ENCODE data around the gene DPH6. TPM values are rescaled to one million over a fixed set of nuclear protein-coding genes. Genes with fewer than 3 reads are reported as not detected.
"Not testable (repeated sequence)": the region's sequence is repeated elsewhere in the genome, so short reads cannot be mapped to it uniquely, and the experiment has no call there.

Gene DPH6, protein sequence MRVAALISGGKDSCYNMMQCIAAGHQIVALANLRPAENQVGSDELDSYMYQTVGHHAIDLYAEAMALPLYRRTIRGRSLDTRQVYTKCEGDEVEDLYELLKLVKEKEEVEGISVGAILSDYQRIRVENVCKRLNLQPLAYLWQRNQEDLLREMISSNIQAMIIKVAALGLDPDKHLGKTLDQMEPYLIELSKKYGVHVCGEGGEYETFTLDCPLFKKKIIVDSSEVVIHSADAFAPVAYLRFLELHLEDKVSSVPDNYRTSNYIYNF
- total RNA-seq, result 18.0 TPM

DNA sequence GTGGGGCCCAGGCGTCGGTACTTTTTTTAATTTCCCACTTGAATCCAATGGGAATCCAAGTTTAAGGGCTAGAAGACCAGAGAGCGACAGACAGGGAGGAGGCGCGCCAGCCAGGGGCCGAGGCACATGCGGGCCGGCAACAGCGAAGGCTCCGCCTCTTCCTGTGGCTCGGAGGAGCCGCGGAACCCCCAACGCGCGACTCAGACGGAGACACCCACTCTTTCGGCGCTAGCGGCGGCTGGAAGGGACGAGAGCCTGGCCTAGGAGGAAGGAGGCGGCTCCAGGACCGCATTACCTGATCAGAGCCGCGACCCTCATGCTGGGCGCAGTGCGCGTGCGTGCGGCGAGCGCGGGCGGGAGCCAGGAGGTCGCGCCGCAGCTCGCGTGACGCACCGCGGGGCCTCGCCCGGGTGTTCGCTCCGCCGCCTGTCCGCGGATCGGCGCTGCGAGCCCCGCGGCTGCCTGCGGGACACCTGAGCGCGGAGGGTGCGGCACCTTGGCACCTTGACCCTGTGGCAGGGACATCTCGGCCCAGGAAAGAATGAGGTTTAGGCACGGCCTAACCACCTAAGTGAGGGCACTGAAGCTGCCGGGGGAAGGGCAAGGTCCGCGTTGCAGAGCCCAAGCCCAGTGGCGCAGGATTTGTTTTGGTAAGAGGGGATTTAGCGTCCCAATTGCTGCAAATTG, at the start of gene DPH6:
TSS of gene DPH6 (minus strand) at position 342 of the 687 bp plus-strand sequence. CDS start at position 318, 24 bp downstream.
- DNase-seq, result peak; percentile 91

DNA sequence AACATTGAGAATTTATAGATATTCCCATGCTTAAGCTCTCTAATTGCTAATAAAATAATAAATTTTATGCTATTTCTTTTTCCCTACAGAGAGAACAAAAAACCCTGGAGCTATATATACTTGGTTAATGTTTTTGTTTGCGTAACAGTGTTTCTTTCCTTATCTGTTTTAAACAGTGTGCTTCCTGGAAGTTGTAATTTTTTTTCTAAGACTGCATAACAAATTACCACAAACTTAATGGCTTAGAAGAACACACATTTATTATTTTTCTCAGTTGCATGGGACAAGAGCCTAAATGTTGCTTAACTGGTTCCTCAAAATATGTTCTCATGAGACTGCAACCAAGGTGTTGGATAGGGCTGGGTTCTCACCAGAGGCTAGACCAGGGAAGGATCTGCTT, 49.7 kb upstream of the DPH6 start:
- no peak for DNase-seq

DNA sequence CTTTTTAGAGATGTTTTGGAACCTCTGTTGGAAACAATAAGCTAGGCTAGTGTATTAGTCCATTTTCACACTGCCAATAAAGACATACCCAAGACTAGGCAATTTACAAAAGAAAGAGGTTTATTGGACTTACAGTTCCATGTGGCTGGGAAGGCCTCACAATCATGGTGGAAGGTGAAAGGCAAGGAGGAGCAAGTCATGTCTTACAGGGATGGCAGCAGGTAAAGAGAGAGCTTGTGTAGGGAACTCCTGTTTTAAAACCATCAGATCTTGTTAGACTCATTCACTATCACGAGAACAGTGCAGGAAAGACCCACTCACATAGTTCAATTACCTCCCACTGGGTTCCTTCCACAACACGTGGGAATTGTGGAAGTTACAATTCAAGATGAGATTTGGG, 46.0 kb upstream of the DPH6 start:
- DNase-seq, result not testable (repeated sequence)

DNA sequence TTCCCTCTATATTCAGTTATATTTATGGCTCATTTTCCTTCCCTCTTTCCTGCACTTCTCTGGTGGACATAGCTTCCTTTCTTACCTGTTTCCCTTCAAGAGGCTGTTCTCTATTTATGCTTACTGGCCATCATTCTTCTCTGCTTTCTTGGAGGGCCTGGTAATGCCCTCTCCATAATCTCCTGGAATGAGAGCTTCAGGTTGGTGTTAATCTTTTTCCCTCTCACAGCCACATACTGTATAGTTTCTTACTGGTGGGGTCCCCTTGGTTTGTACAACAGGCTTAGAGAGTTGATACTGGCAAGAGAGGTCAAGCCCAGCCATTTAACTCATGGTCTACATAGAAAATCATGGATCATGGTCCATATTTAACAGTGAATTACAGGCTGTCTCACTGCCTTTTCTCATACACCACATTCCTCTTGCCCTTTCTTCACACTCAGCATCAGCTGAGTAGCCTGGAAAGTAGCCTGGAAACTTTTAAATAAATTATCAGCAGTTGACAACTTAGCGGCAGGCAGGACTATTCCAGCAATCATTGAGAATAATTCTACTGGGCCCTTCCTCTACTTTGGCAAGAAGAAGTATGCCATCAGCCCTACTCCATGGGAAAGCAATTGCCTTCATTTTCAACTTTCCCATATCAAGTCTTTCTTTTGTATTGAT, 38.0 kb upstream of the DPH6 start:
- DNase-seq, result no peak

DNA sequence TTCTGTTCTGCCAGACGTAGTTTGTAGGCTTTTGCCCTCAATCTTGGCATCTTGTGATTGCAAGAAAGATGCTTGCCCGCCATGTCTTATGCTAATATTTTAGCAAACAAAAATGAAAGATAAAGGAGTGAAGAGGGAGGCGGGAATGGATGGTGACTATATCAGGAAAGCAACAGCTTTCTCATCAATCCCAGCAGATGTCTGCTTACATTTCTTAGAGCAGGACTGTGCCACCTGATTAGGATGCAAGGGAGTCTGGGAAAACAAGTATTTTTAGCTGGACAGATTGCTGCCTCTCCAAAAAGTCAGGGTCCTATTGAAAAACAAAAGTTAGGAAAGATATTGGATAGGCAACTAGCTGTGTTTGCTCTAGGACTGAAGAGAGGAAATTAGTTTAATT, 34.6 kb upstream of the DPH6 start:
- no peak for DNase-seq

DNA sequence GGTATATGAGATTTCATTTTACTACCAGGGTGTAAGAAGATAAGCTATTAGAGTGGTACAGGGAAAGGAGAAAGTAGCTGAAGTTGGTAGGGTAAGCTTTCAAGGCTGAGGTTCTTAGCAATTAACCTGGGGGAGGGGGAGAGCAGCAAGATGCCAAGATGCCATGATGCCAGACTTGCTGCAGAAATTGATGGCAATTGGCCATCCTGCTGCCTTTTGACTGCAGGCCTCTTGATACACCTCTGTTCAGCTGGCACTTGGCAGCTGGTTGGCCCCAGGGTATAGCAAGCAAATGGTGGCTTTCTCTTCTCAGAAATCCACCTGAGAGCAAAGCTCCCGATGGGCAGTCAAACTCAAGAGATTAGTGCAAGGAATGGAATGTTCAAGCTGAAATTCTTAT, 21.4 kb upstream of the DPH6 start:
- DNase-seq, result no peak

DNA sequence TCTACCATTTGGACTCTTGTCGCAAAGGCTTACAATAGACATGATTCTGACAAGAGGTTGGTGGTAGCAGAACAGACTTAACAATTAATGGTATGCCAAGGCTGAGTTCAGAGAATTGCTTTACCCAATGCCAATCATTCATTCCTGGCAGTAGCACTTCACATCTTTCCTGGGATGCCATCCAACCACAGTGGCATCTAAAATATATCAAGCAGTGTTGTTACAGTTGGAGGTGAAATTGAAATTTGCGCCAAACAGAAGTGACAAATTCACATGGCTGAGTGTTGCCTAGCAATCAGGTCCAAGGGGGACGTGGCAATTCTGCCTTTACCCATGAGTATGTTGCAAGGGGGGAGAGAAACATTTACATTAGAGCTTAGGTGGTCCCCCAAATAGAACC, 21.0 kb upstream of the DPH6 start:
- DNase-seq, result no peak

DNA sequence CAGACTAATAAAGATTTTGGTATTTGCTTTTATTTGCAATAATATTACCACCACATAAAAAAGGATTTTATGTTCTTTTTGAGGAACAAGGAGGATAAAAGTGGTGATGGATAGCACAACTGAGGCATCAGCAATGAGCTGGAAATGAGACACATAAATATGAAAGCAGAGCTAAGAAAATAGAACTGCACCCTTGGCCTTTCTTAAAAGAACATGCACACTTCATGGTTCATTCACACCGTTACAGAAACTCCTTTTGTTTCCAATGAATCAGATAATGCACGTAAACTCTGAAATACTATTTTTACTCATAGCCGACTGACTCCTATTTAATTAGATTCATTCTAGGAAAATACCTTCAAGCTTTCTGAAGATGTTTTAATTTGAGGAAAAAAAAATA, 19.9 kb upstream of the DPH6 start:
- DNase-seq, result no peak

DNA sequence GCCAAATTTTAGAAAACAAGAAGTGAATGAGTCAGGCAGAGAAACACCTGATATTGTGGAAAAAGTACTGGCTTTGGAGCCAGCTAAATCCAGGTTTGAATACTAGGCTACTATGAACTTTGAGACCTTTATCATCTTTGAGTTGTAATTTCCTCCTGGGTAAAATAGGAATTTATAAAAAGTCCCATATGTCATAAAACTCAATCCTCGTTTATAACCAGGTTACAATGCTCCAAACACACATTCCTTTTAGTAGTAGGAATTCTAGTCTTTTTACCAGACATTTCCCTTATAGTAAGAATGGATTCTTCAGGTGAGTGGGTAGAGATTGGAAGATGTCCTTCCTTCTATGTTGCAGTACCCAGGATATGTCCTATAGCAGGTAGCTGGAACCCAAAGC, 16.7 kb upstream of the DPH6 start:
- DNase-seq, result no peak

DNA sequence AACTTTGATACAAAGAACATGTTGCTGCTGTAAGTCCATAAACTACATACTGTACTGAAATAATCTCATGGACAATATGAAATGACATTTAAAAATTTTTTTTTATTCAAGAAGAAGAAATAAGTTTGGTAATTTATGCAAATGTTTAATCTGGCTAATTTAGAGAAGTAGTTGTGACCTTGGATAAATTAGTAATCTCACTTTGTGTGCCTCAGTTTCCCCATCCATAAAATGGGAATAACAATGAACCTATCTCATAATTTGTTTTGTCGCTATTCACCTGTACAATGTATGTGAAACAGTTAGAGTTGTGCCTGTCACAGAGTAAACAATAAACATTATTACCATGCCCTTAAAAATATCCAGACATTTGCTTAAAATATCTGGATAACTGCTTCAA, 15.3 kb upstream of the DPH6 start:
- no peak for DNase-seq

DNA sequence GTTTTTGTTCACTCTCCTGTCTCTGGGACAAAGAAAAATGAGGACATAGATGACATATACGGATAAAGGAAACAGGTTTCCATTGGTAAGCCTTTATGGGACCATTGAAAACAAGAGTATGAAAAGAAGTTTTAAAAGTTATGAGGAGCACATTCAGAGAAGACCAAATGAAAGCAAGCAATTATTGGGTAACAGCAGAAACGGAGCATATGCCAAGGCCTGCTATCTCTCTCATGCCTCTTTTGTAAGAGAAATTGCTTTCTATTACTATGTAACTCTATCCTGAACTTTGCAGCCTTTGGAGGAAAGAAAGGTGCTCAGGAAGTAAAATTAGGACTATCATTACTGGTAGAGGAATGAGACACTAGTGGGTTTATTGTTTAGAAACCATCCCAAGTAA, 14.9 kb upstream of the DPH6 start:
- DNase-seq, result no peak

DNA sequence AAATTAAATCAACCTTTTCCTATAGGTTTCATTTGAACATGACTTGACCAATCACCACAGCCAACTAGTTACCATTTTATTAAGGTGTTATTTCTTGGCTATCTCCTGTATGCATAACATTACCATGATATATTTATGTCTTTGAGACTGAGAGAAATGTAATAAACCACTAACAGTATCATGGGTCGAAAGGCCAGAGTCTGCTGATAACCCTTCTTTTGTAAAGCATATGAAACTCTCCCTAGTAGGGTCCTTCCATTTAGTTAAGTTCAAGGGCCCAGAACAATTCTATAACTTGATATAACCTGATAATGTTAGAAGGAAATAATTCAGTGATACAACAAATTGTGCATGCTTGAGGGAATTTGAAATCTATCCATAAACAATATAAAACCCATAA, 14.3 kb upstream of the DPH6 start:
- DNase-seq, result no peak

DNA sequence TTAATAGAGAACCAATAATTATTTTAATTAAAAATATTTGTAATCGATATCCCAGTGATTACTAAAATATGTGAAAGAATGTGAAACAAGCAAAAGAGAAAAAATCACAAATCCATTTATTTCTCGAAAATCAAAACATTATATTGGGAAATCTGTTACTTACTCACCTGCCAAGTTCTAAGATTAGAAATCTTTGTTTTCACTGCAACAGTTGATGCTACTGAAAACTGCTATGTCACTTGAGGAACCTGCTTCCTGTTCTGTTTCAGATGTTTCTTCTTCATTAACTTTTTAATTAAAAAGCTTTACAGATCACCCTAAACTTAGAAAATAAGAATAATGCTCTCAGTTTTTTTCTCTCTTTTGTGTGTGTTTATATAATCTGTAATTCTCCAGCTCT, 13.7 kb upstream of the DPH6 start:
- DNase-seq, result no peak

DNA sequence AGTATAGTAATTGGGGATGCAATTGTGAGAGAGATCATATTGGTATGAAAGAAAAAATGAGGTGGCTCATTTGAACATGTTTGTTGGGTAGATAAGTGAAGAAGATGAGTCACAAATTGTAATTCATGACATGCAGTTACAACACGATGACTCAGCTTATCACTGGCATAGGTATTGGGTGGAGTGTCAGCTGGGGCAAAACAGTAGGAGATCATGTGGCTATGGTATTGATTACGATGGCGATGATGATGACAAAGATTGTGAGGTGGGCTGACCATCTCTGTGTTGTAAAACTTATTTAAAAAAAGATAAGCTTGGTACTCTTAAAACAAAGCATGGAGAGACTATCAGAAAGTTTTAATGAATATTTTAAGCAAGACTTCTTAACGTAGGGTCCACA, 11.6 kb upstream of the DPH6 start:
- no peak for DNase-seq

DNA sequence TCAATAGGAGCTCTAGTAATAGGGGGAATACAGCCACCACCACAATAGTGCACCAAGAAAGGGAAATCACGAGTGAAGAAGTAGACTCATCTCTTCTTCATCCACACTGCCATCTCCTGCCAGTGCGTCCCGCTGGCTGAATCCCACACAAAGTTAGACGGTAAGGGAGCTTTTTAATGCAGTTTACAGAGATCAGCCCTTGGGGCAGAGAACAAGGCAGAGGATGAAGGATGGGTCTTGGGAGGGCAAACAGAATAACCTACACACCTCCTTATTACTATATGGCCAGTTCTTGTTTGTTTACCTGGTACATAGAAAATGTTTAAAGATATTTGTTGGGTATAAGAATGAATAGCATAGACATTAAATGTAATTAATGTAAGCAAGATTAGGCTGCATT, 11.0 kb upstream of the DPH6 start:
- DNase-seq, result no peak

DNA sequence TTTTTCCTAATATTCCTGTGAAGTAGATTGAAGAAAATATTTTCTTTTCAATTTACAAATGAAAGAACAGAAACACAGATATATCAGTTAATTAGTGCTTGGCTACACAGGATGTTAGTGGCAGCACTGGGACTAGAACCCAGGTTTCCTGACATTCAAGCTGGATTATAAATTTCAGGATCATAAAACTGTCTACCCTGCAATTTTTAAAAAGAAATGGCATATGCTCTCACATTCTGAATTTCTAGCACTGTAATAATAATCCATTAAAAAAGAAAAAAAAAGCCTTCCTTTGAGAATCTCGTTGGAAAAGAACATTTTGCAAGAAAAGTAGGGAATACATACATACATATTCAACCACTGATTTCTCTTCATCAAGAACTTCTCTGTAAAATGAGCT, 9.3 kb upstream of the DPH6 start:
- DNase-seq, result no peak

DNA sequence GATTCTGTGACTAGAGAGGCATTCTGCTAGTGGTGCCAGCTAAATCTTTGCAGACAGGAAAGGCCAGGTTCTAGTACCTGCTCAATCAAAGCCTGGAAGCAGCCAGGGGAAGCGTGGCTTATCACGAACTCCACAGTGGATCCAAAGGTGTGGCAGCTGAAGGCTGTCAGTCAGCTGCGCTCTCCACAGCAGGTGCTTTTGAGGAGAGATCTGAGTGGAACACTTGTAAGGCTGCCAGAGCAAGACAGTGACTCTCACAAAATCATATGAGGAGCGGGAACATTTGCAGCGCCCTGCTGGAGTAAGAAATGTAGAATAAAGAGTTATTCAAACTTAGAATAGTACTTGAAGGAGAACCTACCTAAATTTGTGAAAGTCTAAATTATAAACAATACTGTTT, 5.0 kb upstream of the DPH6 start:
- DNase-seq, result no peak

DNA sequence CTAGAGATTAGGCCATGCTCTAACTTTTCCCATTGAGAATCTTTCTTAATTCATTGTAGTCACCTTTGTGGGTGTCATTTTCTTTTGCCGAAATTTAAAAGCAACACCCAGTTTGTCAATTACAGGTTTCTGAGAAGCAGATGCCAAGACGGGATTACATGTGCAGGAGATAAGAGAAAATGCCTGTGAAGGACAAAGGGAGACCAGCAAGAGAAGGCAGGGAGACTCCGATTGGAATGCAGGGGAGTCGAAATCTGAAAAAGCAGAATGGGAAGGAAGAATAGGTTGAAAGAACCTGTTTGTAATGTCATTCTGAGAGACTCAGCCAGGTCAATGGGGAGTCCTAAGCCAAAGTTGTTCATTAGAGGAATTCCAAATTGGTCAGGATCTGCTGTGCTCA, 3.6 kb upstream of the DPH6 start:
- DNase-seq, result no peak

DNA sequence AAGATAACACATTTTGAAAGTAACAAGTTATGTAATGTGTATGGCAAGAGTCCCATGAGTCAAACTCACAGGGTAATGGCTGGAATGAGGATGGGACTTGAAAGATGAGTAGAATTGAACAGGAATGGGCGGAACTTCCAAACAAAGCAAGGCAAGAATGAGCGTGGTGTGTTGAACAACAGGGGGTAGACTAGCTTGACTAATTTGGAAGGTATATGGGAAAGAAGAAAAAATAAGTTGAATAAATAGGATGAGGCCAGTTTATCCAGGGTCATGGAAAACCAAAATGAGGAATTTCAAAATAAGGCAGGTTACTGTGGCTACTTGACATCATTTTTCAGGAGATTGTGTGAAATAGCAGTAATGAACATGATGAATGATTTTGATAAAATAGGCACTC, 2.5 kb upstream of the DPH6 start:
- no peak for DNase-seq

DNA sequence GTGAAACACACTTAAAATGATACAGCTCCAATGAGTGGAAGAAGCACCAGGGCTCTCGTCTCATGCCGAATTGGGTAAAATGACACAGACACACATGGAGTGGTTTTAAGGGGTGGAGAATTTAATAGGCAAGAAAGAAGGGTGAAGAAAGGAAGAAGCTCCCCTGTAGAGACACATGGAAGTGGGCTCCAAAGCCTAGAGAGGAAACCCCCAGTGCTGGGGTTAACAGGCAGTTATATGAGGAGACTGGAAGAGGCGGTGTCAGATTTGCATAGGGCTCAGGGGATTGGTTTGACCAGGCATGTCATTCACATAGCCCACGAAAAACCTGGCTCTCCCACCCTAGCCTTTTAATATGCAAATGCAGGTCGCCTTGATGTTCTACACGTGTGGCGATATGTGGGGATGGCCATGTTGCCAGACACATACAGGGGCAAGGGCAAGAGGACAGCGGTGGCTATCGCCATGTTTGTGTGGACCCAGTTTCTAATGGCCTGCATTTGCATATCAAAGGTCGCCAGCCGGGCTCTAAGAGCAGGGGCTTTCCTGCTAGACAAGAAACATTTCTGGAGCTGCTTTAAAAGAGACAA, 1.9 kb upstream of the DPH6 start:
- no peak for DNase-seq

DNA sequence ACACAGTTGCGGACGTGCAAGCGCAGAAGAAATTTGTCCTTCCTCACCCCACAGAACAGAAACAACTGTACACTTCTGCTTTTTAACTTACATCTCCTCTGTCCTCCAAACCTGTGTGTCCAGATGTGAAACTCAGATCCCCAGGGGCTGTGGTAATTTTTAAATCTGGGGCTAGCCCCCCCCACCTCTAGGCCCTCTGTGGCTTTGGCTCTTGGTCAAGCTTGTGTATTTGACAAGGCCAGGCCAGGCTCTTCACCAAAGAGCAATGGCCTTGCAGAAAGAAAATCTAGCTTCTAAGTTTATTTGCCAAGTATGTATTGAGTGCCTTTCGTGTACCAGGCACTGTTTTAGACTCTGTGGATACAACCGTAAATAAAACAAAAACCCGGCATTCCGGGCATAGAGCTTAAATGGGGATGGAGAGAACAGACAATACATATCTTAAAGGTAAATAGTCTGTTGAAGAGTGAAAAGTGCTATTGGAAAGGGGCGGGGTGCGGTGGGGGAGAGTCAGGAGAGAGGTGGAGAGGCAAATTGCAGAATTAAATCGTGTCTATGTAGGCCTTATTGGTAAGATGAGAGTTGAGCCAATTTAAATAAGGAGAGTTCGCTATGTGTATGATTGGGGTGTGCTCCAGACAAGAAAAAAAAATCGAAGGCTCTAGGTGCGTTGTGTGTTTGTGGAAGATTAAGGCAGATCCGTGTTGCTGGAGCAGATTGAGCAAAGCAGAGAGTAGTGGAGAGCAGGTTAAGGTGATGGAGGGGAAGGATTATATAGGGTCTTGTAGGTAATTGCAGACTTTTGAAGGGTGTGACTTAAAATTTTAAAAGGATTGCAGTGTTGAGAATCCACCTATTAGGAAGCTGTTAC, 781 bp upstream of the DPH6 start:
- DNase-seq, result no peak

DNA sequence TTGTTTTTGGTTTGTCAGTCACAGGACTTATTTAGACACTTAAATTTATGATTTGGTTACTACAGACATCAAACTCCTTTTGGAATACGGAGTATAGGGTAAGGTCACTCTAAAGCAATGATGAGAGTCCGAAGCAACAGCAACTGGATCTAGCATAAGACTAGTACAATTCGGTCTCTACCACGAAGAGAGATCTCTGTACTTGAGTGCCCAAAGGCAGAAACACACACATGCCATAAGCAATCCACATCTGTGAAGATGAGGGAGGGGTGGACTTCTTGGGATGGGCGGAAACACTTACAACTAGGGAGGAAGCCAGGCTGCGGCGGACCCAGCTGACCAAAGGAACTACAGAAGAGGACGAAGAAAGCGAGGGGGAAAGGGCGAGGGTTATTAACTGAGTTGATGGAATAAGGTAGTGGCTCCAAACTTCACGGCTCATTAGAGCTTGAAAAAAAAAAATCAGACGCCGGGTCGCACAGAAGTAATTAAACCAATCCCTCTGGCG, 595 bp downstream of the DPH6 start:
- DNase-seq, result peak; percentile 78

Measured in skin of body (tissue), 2 donors.